Measurements from ENCODE around the gene LTBP1.

LTBP1 gene

GRCh38 chr2:33013684-33014110 is 66.9 kb downstream of the LTBP1 start:
- DNase-seq (ENCODE audit: low spot score) = no peak

GRCh38 chr2:33014268-33014667 is 67.5 kb downstream of the LTBP1 start:
- no peak for DNase-seq (ENCODE audit: low spot score)

GRCh38 chr2:33015421-33016142 is 68.8 kb downstream of the LTBP1 start:
- no peak for DNase-seq (ENCODE audit: low spot score)

- DNase-seq (ENCODE audit: low spot score) = no peak
These were observed 71.5 kb downstream of the LTBP1 start for GRCh38 chr2:33018271-33018670.

- no peak for DNase-seq (ENCODE audit: low spot score)
These were observed 73.0 kb downstream of the LTBP1 start for GRCh38 chr2:33019796-33020195.

GRCh38 chr2:33020883-33021282 is 74.1 kb downstream of the LTBP1 start:
- no peak for DNase-seq (ENCODE audit: low spot score)

- no peak for DNase-seq (ENCODE audit: low spot score)
These were observed 74.9 kb downstream of the LTBP1 start for GRCh38 chr2:33021542-33022227.

- no peak for DNase-seq (ENCODE audit: low spot score)
These were observed 75.7 kb downstream of the LTBP1 start for GRCh38 chr2:33022395-33022985.

- no peak for DNase-seq (ENCODE audit: low spot score)
These were observed 76.4 kb downstream of the LTBP1 start for GRCh38 chr2:33022989-33023727.

- DNase-seq (ENCODE audit: low spot score) = no peak
These were observed 77.2 kb downstream of the LTBP1 start for GRCh38 chr2:33023728-33024500.

GRCh38 chr2:33024758-33025157 is 78.0 kb downstream of the LTBP1 start:
- no peak for DNase-seq (ENCODE audit: low spot score)

GRCh38 chr2:33029459-33029858 is 82.7 kb downstream of the LTBP1 start:
- no peak for DNase-seq (ENCODE audit: low spot score)

- DNase-seq (ENCODE audit: low spot score) = no peak
These were observed 83.2 kb downstream of the LTBP1 start for GRCh38 chr2:33029926-33030325.

- DNase-seq (ENCODE audit: low spot score) = no peak
These were observed 83.6 kb downstream of the LTBP1 start for GRCh38 chr2:33030326-33030725.

- DNase-seq (ENCODE audit: low spot score) = no peak
These were observed 85.5 kb downstream of the LTBP1 start for GRCh38 chr2:33032245-33032644.

- DNase-seq (ENCODE audit: low spot score) = no peak
These were observed 86.9 kb downstream of the LTBP1 start for GRCh38 chr2:33033606-33034081.

GRCh38 chr2:33034784-33035183 is 88.0 kb downstream of the LTBP1 start:
- no peak for DNase-seq (ENCODE audit: low spot score)

- no peak for DNase-seq (ENCODE audit: low spot score)
These were observed 91.5 kb downstream of the LTBP1 start for GRCh38 chr2:33038230-33038629.

- DNase-seq (ENCODE audit: low spot score) = no peak
These were observed 92.0 kb downstream of the LTBP1 start for GRCh38 chr2:33038799-33039198.

- DNase-seq (ENCODE audit: low spot score) = no peak
These were observed 93.8 kb downstream of the LTBP1 start for GRCh38 chr2:33040541-33040940.

GRCh38 chr2:33042265-33042664 is 95.5 kb downstream of the LTBP1 start:
- DNase-seq (ENCODE audit: low spot score) = no peak

GRCh38 chr2:33042819-33043218 is 96.1 kb downstream of the LTBP1 start:
- DNase-seq (ENCODE audit: low spot score) = no peak

All from HuH-7.5 (cell line).